Calu3 (cell line): Measurements from ENCODE around the gene CALM1. TPM values are rescaled to one million over a fixed set of nuclear protein-coding genes. Genes with fewer than 3 reads are reported as not detected.

Experiments used
- BruUV-seq: library from RNA; stranded (reverse); fragments of 400-500 nt; replicated peaks from 2 replicates; lab custom pipeline; 2021; lab: Mats Ljungman, UMichigan
- CTCF ChIA-PET: fragments of 300-600 bp; sonication (Branson Sonifier 250); formaldehyde crosslinking; loops from one replicate; lab custom pipeline; 2022; ENCODE audit warnings: antibody characterized with exemption; lab: Charles Lee
- DNase-seq: peaks from one replicate; pipeline ENCODE4 v3.0.0; 2022
- H3K27ac Mint-ChIP-seq: one replicate; pipeline ENCODE4 v1.8.0; 2022; ENCODE audit warnings: mixed read lengths; ENCODE audit not compliant: unreplicated experiment
- H3K27me3 Mint-ChIP-seq: one replicate; pipeline ENCODE4 v1.8.0; 2022; ENCODE audit warnings: mixed read lengths; ENCODE audit not compliant: unreplicated experiment
- H3K36me3 Mint-ChIP-seq: one replicate; pipeline ENCODE4 v1.8.0; 2022; ENCODE audit warnings: mild to moderate bottlenecking, moderate library complexity, mixed read lengths; ENCODE audit not compliant: insufficient read depth, unreplicated experiment
- H3K4me1 Mint-ChIP-seq: one replicate; pipeline ENCODE4 v1.8.0; 2022; ENCODE audit warnings: mild to moderate bottlenecking, low read depth, mixed read lengths; ENCODE audit not compliant: unreplicated experiment
- H3K4me3 Mint-ChIP-seq: one replicate; pipeline ENCODE4 v1.8.0; 2022; ENCODE audit warnings: mild to moderate bottlenecking, low read depth, moderate library complexity, mixed read lengths; ENCODE audit not compliant: unreplicated experiment
- H3K9me3 Mint-ChIP-seq: one replicate; pipeline ENCODE4 v1.8.0; 2022; ENCODE audit warnings: low read depth, mixed read lengths; ENCODE audit not compliant: unreplicated experiment
- CTCF ChIP-seq: fragments of 200-600 bp; IDR thresholded peaks from one replicate; pipeline ENCODE4 v1.8.0; 2022; ENCODE audit warnings: antibody characterized with exemption; ENCODE audit not compliant: unreplicated experiment
- intact Hi-C: fragments of 100-400 bp; cut with micrococcal nuclease; formaldehyde crosslinking; loops from one replicate; pipeline ENCODE4 v1.10.0; 2022; ENCODE audit not compliant: unreplicated experiment
- total RNA-seq: library from RNA; stranded (reverse); gene quantifications from 2 replicates; pipeline ENCODE4 v1.2.3, GENCODE V29; 2022

CALM1 gene
- total RNA-seq, 1 experiment from 2014 or later: 242 TPM

GRCh38 chr14:90375934-90376333 lies 20.9 kb upstream of the CALM1 start:
- no peaks in the 10 kb centered on the region for H3K4me1 Mint-ChIP-seq
- no TSS peak for BruUV-seq
- DNase-seq: no peak
- TF ChIP-seq CTCF: no peak
- no peaks in the 10 kb centered on the region for H3K36me3 Mint-ChIP-seq
- intact Hi-C loops: no loop called here
- no peak overlapping the region for H3K4me3 Mint-ChIP-seq
- CTCF ChIA-PET: no interaction called here
- no peaks in the 10 kb centered on the region for H3K27me3 Mint-ChIP-seq
- H3K27ac Mint-ChIP-seq: no peak overlapping the region
- no peaks in the 10 kb centered on the region for H3K9me3 Mint-ChIP-seq

GRCh38 chr14:90378249-90378648 lies 18.6 kb upstream of the CALM1 start:
- TF ChIP-seq CTCF: no peak
- H3K27ac Mint-ChIP-seq: no peak overlapping the region
- CTCF ChIA-PET: no interaction called here

GRCh38 chr14:90379106-90379505 lies 17.7 kb upstream of the CALM1 start:
- TF ChIP-seq CTCF: no peak
- Mint-ChIP-seq H3K4me3 (no peak overlapping the region), H3K36me3 (no peaks in the 10 kb centered on the region), H3K9me3 (no peaks in the 10 kb centered on the region), H3K27ac (no peak overlapping the region), H3K27me3 (no peaks in the 10 kb centered on the region), H3K4me1 (no peaks in the 10 kb centered on the region)
- no TSS peak for BruUV-seq
- CTCF ChIA-PET: no interaction called here
- DNase-seq: no peak
- intact Hi-C loops: no loop called here

More at GRCh38 chr14:90378249-90378648, 18.6 kb upstream of the CALM1 start:
- Mint-ChIP-seq H3K4me1 (no peaks in the 10 kb centered on the region), H3K4me3 (no peak overlapping the region), H3K9me3 (no peaks in the 10 kb centered on the region), H3K36me3 (no peaks in the 10 kb centered on the region), H3K27me3 (no peaks in the 10 kb centered on the region)
- BruUV-seq: no TSS peak
- peak; percentile 13 for DNase-seq
- intact Hi-C loops: no loop called here

GRCh38 chr14:90381011-90381786 lies 15.6 kb upstream of the CALM1 start:
- no peak for TF ChIP-seq CTCF
- no TSS peak for BruUV-seq
- intact Hi-C loops: loop anchor here (5.0 kb wide), 1 partner anchor 49 kb away; the partner anchor contains the start of gene NRDE2
- Mint-ChIP-seq H3K9me3 (no peaks in the 10 kb centered on the region), H3K27me3 (no peaks in the 10 kb centered on the region), H3K27ac (no peak overlapping the region), H3K4me1 (no peaks in the 10 kb centered on the region), H3K36me3 (no peaks in the 10 kb centered on the region), H3K4me3 (no peak overlapping the region)
- CTCF ChIA-PET: interaction anchor here (0.6 to 1.5 kb wide), 2 partner anchors 10 to 80 kb away, joined by 3 to 9 read pairs; no protein-coding TSS in a partner anchor
- DNase-seq: no peak
